K562 (cell line): ENCODE data around the gene CAMK1D.

Experiments
- EZH2 ChIP-seq: IDR thresholded peaks from 2 replicates; pipeline ENCODE4 v1.6.1; 2012; ENCODE audit warnings: low read depth, mild to moderate bottlenecking, inconsistent platforms, low read length, borderline replicate concordance
- GABPA ChIP-seq: fragments of 200-800 bp; sonication (Bioruptor generic); conservative IDR thresholded peaks from 2 replicates; pipeline ENCODE4 v1.6.1; 2016; ENCODE audit warnings: low read depth, missing genetic modification characterization, missing compliant biosample characterization
- HMG20B ChIP-seq: fragments of 250-450 bp; sonication (Bioruptor Pico); IDR thresholded peaks from 2 replicates; pipeline ENCODE4 v1.5.0; 2021; ENCODE audit warnings: mild to moderate bottlenecking
- JUND ChIP-seq, 2 experiments: IDR thresholded peaks; 2 replicates in 1 of 2; 3 replicates in 1 of 2; pipeline ENCODE4 v1.6.1; 2011; ENCODE audit warnings: borderline replicate concordance in 2 of 2, low read depth in 2 of 2, low read length in 2 of 2, improper control_type of control experiment in 1 of 2, missing biosample characterization in 1 of 2, missing genetic modification characterization in 1 of 2, missing genetic modification reagents in 1 of 2
- ZC3H11A ChIP-seq: IDR thresholded peaks from 2 replicates; pipeline ENCODE4 v1.6.1; 2012; ENCODE audit warnings: low read depth, low read length, improper control_type of control experiment
- ZEB2 ChIP-seq: fragments of 450-650 bp; IDR thresholded peaks from 2 replicates; pipeline ENCODE4 v1.6.1; 2016
- TF ChIP-seq, protein P1 (sequence below): fragments of 450-650 bp; IDR thresholded peaks from 2 replicates; pipeline ENCODE4 v1.6.1; 2014; ENCODE audit warnings: low read depth, mild to moderate bottlenecking, moderate library complexity, borderline replicate concordance
- TF ChIP-seq, protein P2 (sequence below), 2 experiments: fragments of 450-650 bp in 1 of 2; sonication (generic) in 1 of 2; formaldehyde crosslinking; conservative IDR thresholded peaks; 2 replicates each; pipeline versions ENCODE4 v1.4.0 to v1.8.1; 2020 to 2022; ENCODE audit warnings: mild to moderate bottlenecking in 1 of 2, missing genetic modification reagents in 1 of 2

DNA sequence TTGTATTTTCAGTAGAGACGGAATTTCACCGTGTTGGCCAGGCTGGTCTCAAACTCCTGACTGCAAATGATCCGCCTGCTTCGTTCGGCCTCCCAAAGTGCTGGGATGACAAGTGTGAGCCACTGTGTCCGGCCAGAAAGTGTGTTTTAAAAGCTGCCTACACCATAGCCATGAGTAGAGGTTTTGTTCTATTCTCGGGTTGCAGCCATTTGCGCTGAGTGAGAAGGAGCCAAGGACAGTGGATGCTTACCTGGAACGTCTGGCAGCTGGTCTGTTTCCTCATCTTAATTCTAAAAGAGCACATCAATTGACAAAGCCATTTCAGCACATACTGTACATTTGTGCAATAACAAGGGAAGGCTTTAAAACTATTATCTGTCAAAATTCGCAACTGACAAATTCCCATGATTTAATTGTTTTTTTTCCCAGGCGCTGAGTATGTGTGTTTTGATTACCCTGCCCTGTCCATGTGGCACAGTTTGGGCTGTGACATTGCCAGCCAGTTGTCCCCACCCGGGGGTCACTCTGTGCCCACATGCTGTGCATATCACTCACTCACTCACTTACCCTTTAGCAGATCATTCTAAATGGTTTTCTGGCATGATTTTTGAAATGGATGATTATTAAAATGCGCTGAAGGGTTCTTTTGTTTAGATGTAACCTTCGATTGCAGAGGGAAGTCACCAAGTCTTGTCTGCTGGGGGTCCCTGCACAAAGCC lies 400.6 kb downstream of the CAMK1D start:
- TF ChIP-seq ZEB2 (no peak), ZC3H11A (no peak), EZH2 (no peak), HMG20B (CRISPR knock-in tag) (no peak), GABPA (tag) (no peak), JUND (IDR thresholded peaks at IDR 0.05; ENCODE audit: borderline replicate concordance, low read depth, low read length) (no peak), JUND (tag; IDR thresholded peaks at IDR 0.05; ENCODE audit: borderline replicate concordance, low read depth, low read length) (no peak)
- TF ChIP-seq, protein P1, sequence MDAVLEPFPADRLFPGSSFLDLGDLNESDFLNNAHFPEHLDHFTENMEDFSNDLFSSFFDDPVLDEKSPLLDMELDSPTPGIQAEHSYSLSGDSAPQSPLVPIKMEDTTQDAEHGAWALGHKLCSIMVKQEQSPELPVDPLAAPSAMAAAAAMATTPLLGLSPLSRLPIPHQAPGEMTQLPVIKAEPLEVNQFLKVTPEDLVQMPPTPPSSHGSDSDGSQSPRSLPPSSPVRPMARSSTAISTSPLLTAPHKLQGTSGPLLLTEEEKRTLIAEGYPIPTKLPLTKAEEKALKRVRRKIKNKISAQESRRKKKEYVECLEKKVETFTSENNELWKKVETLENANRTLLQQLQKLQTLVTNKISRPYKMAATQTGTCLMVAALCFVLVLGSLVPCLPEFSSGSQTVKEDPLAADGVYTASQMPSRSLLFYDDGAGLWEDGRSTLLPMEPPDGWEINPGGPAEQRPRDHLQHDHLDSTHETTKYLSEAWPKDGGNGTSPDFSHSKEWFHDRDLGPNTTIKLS = no peak
- TF ChIP-seq, protein P2, sequence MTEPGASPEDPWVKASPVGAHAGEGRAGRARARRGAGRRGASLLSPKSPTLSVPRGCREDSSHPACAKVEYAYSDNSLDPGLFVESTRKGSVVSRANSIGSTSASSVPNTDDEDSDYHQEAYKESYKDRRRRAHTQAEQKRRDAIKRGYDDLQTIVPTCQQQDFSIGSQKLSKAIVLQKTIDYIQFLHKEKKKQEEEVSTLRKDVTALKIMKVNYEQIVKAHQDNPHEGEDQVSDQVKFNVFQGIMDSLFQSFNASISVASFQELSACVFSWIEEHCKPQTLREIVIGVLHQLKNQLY (CRISPR knock-in tag; conservative IDR thresholded peaks at IDR 0.05) = no peak
